ENCODE measurements around the gene SIVA1. TPM values are rescaled to one million over a fixed set of nuclear protein-coding genes. Genes with fewer than 3 reads are reported as not detected.

Gene SIVA1
- total and polyA plus RNA-seq, 9 of the 15 experiments (the other 6 are each of a cell fraction or from before 2014, with no cell fraction given) = 4.2 to 186 (median 54.2) TPM

DNA sequence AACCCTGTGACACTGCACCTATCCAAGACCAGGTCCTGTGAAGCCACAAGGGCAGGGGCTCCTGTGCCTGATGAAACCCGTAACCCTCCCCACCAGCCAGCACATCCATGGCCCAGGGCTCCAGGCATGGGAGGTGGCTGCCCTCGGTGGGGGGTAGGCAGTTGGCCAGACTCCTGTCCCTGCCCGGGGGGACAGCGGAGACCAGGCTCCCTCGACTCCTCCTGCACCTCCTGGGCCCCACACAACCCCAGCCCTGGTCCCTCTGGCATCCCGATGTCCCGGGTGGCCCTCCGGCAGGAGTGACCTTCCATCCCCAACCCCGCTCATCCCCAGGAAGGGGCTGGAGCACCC is 31.2 kb downstream of the SIVA1 start:
- Histone ChIP-seq H3K9me3 (replicated peaks; ENCODE audit: control insufficient read depth, insufficient read depth, low read depth, low read length) (no peaks in the 10 kb centered on the region), H3K4me1 (replicated peaks in 1 of 2; ENCODE audit: control insufficient read depth in 2 of 2, insufficient read depth in 2 of 2, low read length in 2 of 2) (peaks cover 0 to 40% of the 10 kb centered on the region in 2 experiments; a peak in 2 of 5 replicates), H3K9ac (ENCODE audit: insufficient read depth in 1 of 2, low read depth in 2 of 2, low read length in 2 of 2) (peak overlapping the region in 1 of 2 experiments; percentile 26; a peak in 1 of 4 replicates), H3K4me2 (ENCODE audit: insufficient read depth, low read length) (no peak overlapping the region), H3K36me3 (ENCODE audit: control insufficient read depth, insufficient read depth, low read length) (peaks cover 40% of the 10 kb centered on the region; the same call in 1 of the 3 replicates), H3K79me2 (ENCODE audit: control insufficient read depth, insufficient read depth, low read length) (no peaks in the 10 kb centered on the region; the same call in 2 of the 3 replicates), H3K9me1 (ENCODE audit: control insufficient read depth, insufficient read depth, low read length) (no peaks in the 10 kb centered on the region), H4K20me1 (replicated peaks; ENCODE audit: control insufficient read depth, insufficient read depth, low read length) (no peaks in the 10 kb centered on the region; the same call in 1 of the 2 replicates), H2AFZ (ENCODE audit: low read depth, low read length) (no peak overlapping the region), H3K27me3 (ENCODE audit: control insufficient read depth in 2 of 2, insufficient read depth in 2 of 2, low read length in 2 of 2) (no peaks in the 10 kb centered on the region), H3K4me3 (no peak overlapping the region), H3K27ac (ENCODE audit: extremely low read depth, low read depth, low read length) (no peak overlapping the region)
- ATAC-seq (no peak), DNase-seq (ENCODE audit: extremely low read depth in 1 of 4, low spot score in 3 of 4) (no peak), FAIRE-seq (no peak)
- 100% methylated on average over 3 of the region's 9 CpGs for WGBS (ENCODE audit: insufficient coverage, low coverage, missing lambda C conversion rate)
- in situ Hi-C loops (cut with MboI) (no loop called here), intact Hi-C loops (cut with micrococcal nuclease) (no loop called here)
- no peak for TF ChIP-seq RBM39 (optimal IDR thresholded peaks at IDR 0.05; ENCODE audit: low read depth, low read length)
- TF ChIP-seq NCOA4 (IDR thresholded peaks at IDR 0.05; ENCODE audit: partially characterized antibody) = no peak
- no peak for TF ChIP-seq NFRKB (IDR thresholded peaks at IDR 0.05; ENCODE audit: low read depth)
- no peak for TF ChIP-seq CBX8 (IDR thresholded peaks at IDR 0.05; ENCODE audit: borderline replicate concordance, extremely low read depth, low read depth, low read length, poor library complexity, severe bottlenecking)
- no peak for TF ChIP-seq BRD4 (IDR thresholded peaks at IDR 0.05)
- TF ChIP-seq ZFX (CRISPR knock-in tag; IDR thresholded peaks at IDR 0.05) = no peak
- BruUV-seq (replicated peaks) = no TSS peak
- ChIA-PET CTCF (ENCODE audit: low intra/inter-chr PET ratio) (no interaction called here), POLR2A (interaction anchor here (1.1 kb wide), 1 partner anchor 39 kb away, joined by 6 read pairs; no protein-coding TSS in a partner anchor)

All from K562 (cell line).